ENCODE measurements around the gene TGM5. TPM values are rescaled to one million over a fixed set of nuclear protein-coding genes. Genes with fewer than 3 reads are reported as not detected.

Gene TGM5
- total RNA-seq, 1 experiment from 2014 or later = not detected

DNA sequence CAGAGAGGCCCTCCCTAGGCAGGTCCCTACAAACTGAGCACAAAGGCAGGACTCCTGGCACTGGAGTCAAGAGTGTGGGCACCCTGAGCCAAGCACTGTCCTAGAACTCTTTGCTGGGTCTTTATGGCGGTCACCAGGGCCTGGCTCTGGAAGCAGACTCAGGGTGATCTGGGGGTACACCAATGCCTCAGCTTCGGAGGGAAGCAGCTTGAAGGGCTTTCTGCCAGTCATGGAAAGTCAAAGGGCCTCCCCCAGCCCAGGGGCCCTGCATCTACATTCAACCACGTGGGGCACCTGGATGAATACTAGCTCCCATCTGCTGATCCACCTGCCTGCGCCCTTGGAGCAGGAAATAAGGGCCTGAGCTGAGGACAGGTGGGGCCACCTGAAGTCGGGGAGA lies 53.3 kb downstream of the TGM5 start (continued):
- TF ChIP-seq, protein P1, sequence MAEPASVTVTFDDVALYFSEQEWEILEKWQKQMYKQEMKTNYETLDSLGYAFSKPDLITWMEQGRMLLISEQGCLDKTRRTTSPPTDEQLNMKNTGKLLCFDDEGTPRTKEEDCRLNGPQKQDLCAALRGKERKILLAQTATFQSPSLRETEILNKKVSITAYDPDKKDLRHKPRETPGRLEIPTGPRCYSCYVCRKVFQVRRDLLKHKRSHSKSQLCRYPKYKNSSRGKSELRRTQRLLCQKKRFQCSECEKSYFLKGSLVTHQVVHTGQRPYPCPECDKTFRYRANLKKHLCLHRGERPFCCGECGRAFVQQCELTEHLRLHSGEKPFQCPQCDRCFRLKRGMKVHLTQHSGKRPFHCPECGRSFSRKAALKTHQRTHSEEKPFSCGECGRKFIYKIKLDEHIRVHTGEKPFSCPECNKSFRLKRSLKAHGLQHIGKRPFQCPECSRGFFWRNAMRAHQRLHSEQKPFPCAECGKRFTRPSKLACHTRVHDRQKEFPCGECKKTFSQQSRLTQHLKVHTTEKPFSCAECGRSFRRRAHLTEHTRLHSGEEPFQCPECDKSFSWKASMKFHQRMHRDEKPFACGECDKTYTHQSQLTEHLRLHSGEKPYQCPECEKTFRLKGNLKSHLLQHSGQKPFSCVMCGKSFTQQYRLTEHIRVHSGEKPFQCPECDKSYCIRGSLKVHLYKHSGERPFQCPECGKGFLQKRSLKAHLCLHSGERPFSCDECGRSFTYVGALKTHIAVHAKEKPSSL (CRISPR knock-in tag; conservative IDR thresholded peaks at IDR 0.05) = no peak

DNA sequence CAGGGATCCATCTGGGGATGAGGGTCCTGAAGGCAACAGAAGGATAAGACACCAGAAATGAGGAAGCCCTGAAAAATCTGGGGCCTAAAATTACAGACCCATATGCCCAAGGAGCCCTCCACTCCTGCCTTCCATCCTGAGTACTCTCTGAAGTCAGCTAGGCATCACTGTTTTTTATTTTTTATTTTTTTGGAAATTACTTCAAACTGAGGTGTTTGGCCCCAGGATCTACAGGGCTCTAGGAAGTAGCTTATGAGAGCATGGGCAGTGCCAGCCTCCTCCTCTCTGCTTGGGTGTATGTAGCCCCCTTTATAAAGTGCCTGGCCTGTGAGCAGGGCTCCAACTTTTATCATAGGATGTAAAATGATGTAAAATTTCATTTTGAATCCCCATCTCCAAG lies 53.8 kb downstream of the TGM5 start:
- DNase-seq (ENCODE audit: low spot score) (no peak), ATAC-seq (no peak)
- H3K36me3 Mint-ChIP-seq = no peaks in the 10 kb centered on the region
- H3K27me3 Mint-ChIP-seq (ENCODE audit: low read depth) = no peaks in the 10 kb centered on the region
- CTCF ChIA-PET = interaction anchor here (0.6 to 3.3 kb wide), 4 partner anchors 9 to 73 kb away, joined by 5 to 35 read pairs (median 10); partner anchors contain the start of gene CCNDBP1
- H3K4me3 Mint-ChIP-seq = no peak overlapping the region
- TF ChIP-seq, protein P2, sequence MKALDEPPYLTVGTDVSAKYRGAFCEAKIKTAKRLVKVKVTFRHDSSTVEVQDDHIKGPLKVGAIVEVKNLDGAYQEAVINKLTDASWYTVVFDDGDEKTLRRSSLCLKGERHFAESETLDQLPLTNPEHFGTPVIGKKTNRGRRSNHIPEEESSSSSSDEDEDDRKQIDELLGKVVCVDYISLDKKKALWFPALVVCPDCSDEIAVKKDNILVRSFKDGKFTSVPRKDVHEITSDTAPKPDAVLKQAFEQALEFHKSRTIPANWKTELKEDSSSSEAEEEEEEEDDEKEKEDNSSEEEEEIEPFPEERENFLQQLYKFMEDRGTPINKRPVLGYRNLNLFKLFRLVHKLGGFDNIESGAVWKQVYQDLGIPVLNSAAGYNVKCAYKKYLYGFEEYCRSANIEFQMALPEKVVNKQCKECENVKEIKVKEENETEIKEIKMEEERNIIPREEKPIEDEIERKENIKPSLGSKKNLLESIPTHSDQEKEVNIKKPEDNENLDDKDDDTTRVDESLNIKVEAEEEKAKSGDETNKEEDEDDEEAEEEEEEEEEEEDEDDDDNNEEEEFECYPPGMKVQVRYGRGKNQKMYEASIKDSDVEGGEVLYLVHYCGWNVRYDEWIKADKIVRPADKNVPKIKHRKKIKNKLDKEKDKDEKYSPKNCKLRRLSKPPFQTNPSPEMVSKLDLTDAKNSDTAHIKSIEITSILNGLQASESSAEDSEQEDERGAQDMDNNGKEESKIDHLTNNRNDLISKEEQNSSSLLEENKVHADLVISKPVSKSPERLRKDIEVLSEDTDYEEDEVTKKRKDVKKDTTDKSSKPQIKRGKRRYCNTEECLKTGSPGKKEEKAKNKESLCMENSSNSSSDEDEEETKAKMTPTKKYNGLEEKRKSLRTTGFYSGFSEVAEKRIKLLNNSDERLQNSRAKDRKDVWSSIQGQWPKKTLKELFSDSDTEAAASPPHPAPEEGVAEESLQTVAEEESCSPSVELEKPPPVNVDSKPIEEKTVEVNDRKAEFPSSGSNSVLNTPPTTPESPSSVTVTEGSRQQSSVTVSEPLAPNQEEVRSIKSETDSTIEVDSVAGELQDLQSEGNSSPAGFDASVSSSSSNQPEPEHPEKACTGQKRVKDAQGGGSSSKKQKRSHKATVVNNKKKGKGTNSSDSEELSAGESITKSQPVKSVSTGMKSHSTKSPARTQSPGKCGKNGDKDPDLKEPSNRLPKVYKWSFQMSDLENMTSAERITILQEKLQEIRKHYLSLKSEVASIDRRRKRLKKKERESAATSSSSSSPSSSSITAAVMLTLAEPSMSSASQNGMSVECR (CRISPR knock-in tag; IDR thresholded peaks at IDR 0.05; ENCODE audit: borderline replicate concordance) = no peak
- TF ChIP-seq, protein P3, sequence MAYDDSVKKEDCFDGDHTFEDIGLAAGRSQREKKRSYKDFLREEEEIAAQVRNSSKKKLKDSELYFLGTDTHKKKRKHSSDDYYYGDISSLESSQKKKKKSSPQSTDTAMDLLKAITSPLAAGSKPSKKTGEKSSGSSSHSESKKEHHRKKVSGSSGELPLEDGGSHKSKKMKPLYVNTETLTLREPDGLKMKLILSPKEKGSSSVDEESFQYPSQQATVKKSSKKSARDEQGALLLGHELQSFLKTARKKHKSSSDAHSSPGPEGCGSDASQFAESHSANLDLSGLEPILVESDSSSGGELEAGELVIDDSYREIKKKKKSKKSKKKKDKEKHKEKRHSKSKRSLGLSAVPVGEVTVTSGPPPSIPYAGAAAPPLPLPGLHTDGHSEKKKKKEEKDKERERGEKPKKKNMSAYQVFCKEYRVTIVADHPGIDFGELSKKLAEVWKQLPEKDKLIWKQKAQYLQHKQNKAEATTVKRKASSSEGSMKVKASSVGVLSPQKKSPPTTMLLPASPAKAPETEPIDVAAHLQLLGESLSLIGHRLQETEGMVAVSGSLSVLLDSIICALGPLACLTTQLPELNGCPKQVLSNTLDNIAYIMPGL (CRISPR knock-in tag; IDR thresholded peaks at IDR 0.05) = no peak
- TF ChIP-seq CREB1 (CRISPR knock-in tag; IDR thresholded peaks at IDR 0.05) = no peak
- TF ChIP-seq, protein P4, sequence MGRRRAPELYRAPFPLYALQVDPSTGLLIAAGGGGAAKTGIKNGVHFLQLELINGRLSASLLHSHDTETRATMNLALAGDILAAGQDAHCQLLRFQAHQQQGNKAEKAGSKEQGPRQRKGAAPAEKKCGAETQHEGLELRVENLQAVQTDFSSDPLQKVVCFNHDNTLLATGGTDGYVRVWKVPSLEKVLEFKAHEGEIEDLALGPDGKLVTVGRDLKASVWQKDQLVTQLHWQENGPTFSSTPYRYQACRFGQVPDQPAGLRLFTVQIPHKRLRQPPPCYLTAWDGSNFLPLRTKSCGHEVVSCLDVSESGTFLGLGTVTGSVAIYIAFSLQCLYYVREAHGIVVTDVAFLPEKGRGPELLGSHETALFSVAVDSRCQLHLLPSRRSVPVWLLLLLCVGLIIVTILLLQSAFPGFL (CRISPR knock-in tag; IDR thresholded peaks at IDR 0.05; ENCODE audit: borderline replicate concordance) = no peak
- TF ChIP-seq TEAD1 (CRISPR knock-in tag; IDR thresholded peaks at IDR 0.05) = no peak
- no peak for TF ChIP-seq NFATC4 (CRISPR knock-in tag; IDR thresholded peaks at IDR 0.05)
- no peak for TF ChIP-seq FOXP1 (CRISPR knock-in tag; IDR thresholded peaks at IDR 0.05; ENCODE audit: borderline replicate concordance)
- TF ChIP-seq, protein P5, sequence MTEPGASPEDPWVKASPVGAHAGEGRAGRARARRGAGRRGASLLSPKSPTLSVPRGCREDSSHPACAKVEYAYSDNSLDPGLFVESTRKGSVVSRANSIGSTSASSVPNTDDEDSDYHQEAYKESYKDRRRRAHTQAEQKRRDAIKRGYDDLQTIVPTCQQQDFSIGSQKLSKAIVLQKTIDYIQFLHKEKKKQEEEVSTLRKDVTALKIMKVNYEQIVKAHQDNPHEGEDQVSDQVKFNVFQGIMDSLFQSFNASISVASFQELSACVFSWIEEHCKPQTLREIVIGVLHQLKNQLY (CRISPR knock-in tag; IDR thresholded peaks at IDR 0.05) = no peak
- no peak for TF ChIP-seq ATF1 (CRISPR knock-in tag; IDR thresholded peaks at IDR 0.05)
- no peak for TF ChIP-seq GABPB1 (CRISPR knock-in tag; IDR thresholded peaks at IDR 0.05)
- no peak for TF ChIP-seq ZNF263 (CRISPR knock-in tag; IDR thresholded peaks at IDR 0.05; ENCODE audit: low read depth)
- TF ChIP-seq OVOL2 (CRISPR knock-in tag; IDR thresholded peaks at IDR 0.05; ENCODE audit: borderline replicate concordance) = no peak
- TF ChIP-seq, protein P6, sequence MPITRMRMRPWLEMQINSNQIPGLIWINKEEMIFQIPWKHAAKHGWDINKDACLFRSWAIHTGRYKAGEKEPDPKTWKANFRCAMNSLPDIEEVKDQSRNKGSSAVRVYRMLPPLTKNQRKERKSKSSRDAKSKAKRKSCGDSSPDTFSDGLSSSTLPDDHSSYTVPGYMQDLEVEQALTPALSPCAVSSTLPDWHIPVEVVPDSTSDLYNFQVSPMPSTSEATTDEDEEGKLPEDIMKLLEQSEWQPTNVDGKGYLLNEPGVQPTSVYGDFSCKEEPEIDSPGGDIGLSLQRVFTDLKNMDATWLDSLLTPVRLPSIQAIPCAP (CRISPR knock-in tag; IDR thresholded peaks at IDR 0.05) = no peak
- TF ChIP-seq, protein P7, sequence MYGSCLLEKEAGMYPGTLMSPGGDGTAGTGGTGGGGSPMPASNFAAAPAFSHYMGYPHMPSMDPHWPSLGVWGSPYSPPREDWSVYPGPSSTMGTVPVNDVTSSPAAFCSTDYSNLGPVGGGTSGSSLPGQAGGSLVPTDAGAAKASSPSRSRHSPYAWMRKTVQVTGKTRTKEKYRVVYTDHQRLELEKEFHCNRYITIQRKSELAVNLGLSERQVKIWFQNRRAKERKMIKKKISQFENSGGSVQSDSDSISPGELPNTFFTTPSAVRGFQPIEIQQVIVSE (CRISPR knock-in tag; IDR thresholded peaks at IDR 0.05; ENCODE audit: borderline replicate concordance) = no peak
- no peak overlapping the region for H3K27ac Mint-ChIP-seq
- H3K9me3 Mint-ChIP-seq = no peaks in the 10 kb centered on the region
- POLR2A ChIA-PET = no interaction called here
- H3K4me1 Mint-ChIP-seq = peaks cover 13% of the 10 kb centered on the region

Data from WTC11 (cell line).